Stomach (tissue), 9 donors: ENCODE measurements around the gene ITGB7. TPM values are rescaled to one million over a fixed set of nuclear protein-coding genes. Genes with fewer than 3 reads are reported as not detected.

Experiments
- DNase-seq, 2 donors: peaks; one replicate each; pipeline versions ENCODE4 v3.0.0 to v3.0.0-alpha.2; 2013 to 2019
- H3K27ac ChIP-seq, 5 donors: fragments of 200-600 bp in 4 of 5; sonication (generic) in 4 of 5; one replicate each; pipeline ENCODE4 v1.5.1; 2013 to 2019; ENCODE audit warnings: mild to moderate bottlenecking in 1 of 5, moderate library complexity in 1 of 5
- H3K27me3 ChIP-seq, 3 donors: fragments of 200-600 bp; sonication (generic); one replicate each; pipeline ENCODE4 v1.5.1; 2017 to 2019; ENCODE audit warnings: mixed run types in 1 of 3
- H3K36me3 ChIP-seq, 4 donors: fragments of 200-600 bp; sonication (generic); 1 replicate in 3 of 4; 2 replicates in 1 of 4; pipeline ENCODE4 v1.5.1; 2016 to 2019
- H3K4me1 ChIP-seq, 4 donors: fragments of 200-600 bp; sonication (generic); one replicate each; pipeline ENCODE4 v1.5.1; 2016 to 2019
- H3K4me3 ChIP-seq, 4 donors: fragments of 200-600 bp; sonication (generic) in 3 of 4; one replicate each; pipeline ENCODE4 v1.5.1; 2016 to 2019; ENCODE audit warnings: mild to moderate bottlenecking in 1 of 4
- H3K9me3 ChIP-seq, 4 donors: fragments of 200-600 bp; sonication (generic); one replicate each; pipeline ENCODE4 v1.5.1; 2016 to 2019
- CTCF ChIP-seq, 7 experiments: fragments of 450-650 bp in 4 of 7; fragments of 200-600 bp in 3 of 7; sonication (generic) in 3 of 7; IDR thresholded peaks; one replicate each; pipeline ENCODE4 v1.5.1; 2016 to 2019; ENCODE audit warnings: antibody characterized with exemption in 7 of 7, control low read depth in 2 of 7, mild to moderate bottlenecking in 1 of 7
- EP300 ChIP-seq: sonication (generic); formaldehyde crosslinking; IDR thresholded peaks from one replicate; pipeline ENCODE4 v1.6.1; 2017; ENCODE audit warnings: antibody characterized with exemption
- POLR2A ChIP-seq, 4 donors: fragments of 450-650 bp; IDR thresholded peaks; one replicate each; pipeline ENCODE4 v1.6.1; 2016; ENCODE audit warnings: antibody characterized with exemption in 4 of 4, control low read depth in 2 of 4, mild to moderate bottlenecking in 1 of 4, moderate library complexity in 1 of 4
- POLR2AphosphoS5 ChIP-seq, 3 donors: sonication (generic); formaldehyde crosslinking; IDR thresholded peaks; one replicate each; pipeline ENCODE4 v1.6.1; 2016; ENCODE audit warnings: antibody characterized with exemption in 3 of 3
- WGBS, 5 donors: extraction: QIAGEN DNeasy Blood & Tissue Kit in 3 of 5; methylation state at CpG; one replicate each; pipeline versions ENCODE4 v1.1.5 to v1.1.7; 2013 to 2018; 5-methylcytosine and 5-hydroxymethylcytosine counted together
- intact Hi-C: fragments of 100-400 bp; cut with DNase I; formaldehyde crosslinking; loops from one replicate; pipeline ENCODE4 v1.15.1; 2023; ENCODE audit warnings: low total_unique reads
- polyA plus RNA-seq, 3 donors: library from polyadenylated mRNA; stranded (reverse); fragments of 200-250 nt; gene quantifications; one replicate each; pipeline ENCODE4 v1.2.3, GENCODE V29; 2013
- total RNA-seq, 5 donors: library from RNA; depleted of rRNA; stranded (reverse); fragments of >200 nt; gene quantifications; one replicate each; pipeline versions ENCODE4 v1.1.0 to v1.2.3, GENCODE V29; 2014 to 2016
- donor health status: healthy with polysubstance abuse.
- donor health status: Bipolar disorder and iron deficiency.
- donor health status: healthy.

ITGB7 gene
- total and polyA plus RNA-seq, 8 donors = 0.56 to 29.5 (median 4.2) TPM; not detected in 2

- DNase-seq = peak; percentile 63 to 84
- H3K9me3 ChIP-seq = no peaks in the 10 kb centered on the region
- H3K4me3 ChIP-seq = peak within 1 kb of the TSS; percentile 57 to 73 (median 66)
- H3K27me3 ChIP-seq = peaks cover 0 to 12% (median 0%) of the 10 kb centered on the region in 3 donors
- peaks cover 28 to 62% (median 51%) of the 10 kb centered on the region in 4 donors for H3K4me1 ChIP-seq
- H3K36me3 ChIP-seq = peaks cover 6 to 14% (median 10%) of the 10 kb centered on the region in 4 donors
- 0 to 1% (median 0%) methylated on average over 26 to 43 of the region's 44 CpGs for WGBS, 5 donors
- no peak for TF ChIP-seq EP300
- peak in 2 of 3 donors; percentile 39 to 52 for TF ChIP-seq POLR2AphosphoS5 (IDR thresholded peaks at IDR 0.05)
- no peak for TF ChIP-seq CTCF (IDR thresholded peaks at IDR 0.05)
- H3K27ac ChIP-seq = peak within 1 kb of the TSS; percentile 78 to 90 (median 89)
- intact Hi-C loops = no loop called here
Observed at GRCh38 chr12:53231921-53232645, 25.0 kb upstream of the ITGB7 start, which contains the start of gene RARG. Gene RARG (minus strand): TSS chr12:53232209. CDS start chr12:53227545, 4,664 bp downstream.

- Histone ChIP-seq H3K27me3 (peaks cover 0 to 12% (median 0%) of the 10 kb centered on the region in 3 donors), H3K27ac (peak overlapping the region; percentile 78 to 90 (median 89)), H3K9me3 (no peaks in the 10 kb centered on the region), H3K4me3 (peak overlapping the region; percentile 57 to 73 (median 66)), H3K4me1 (peaks cover 28 to 64% (median 51%) of the 10 kb centered on the region in 4 donors), H3K36me3 (peaks cover 6 to 19% (median 15%) of the 10 kb centered on the region in 4 donors)
- no peak for DNase-seq
- TF ChIP-seq EP300 = no peak
- no peak for TF ChIP-seq CTCF (IDR thresholded peaks at IDR 0.05)
- no peak for TF ChIP-seq POLR2A (IDR thresholded peaks at IDR 0.05)
- no peak for TF ChIP-seq POLR2AphosphoS5 (IDR thresholded peaks at IDR 0.05)
- intact Hi-C loops = no loop called here
- WGBS, 5 donors = 0 to 4% (median 1%) methylated on average over 7 to 9 of the region's 9 CpGs
Observed at GRCh38 chr12:53231671-53231920, 24.5 kb upstream of the ITGB7 start.

GRCh38 chr12:53230108-53230845 is 23.2 kb upstream of the ITGB7 start:
- peak overlapping the region in 3 of 4 donors; percentile 9 to 68 (median 57) for H3K4me3 ChIP-seq
- TF ChIP-seq CTCF (IDR thresholded peaks at IDR 0.05) (no peak), POLR2AphosphoS5 (IDR thresholded peaks at IDR 0.05) (peak in 2 of 3 donors; percentile 17 to 56), EP300 (no peak), POLR2A (IDR thresholded peaks at IDR 0.05) (no peak)
- peak overlapping the region; percentile 67 to 90 (median 89) for H3K27ac ChIP-seq
- H3K4me1 ChIP-seq = peaks cover 28 to 77% (median 57%) of the 10 kb centered on the region in 4 donors
- H3K27me3 ChIP-seq = peaks cover 0 to 12% (median 0%) of the 10 kb centered on the region in 3 donors
- 36 to 74% (median 47%) methylated on average over 5 to 10 of the region's 10 CpGs for WGBS, 5 donors
- intact Hi-C loops = no loop called here
- no peaks in the 10 kb centered on the region for H3K9me3 ChIP-seq
- H3K36me3 ChIP-seq = peaks cover 6 to 26% (median 16%) of the 10 kb centered on the region in 4 donors
- DNase-seq = peak; percentile 77 to 78

- H3K4me1 ChIP-seq = peaks cover 35 to 84% (median 64%) of the 10 kb centered on the region in 4 donors
- intact Hi-C loops = no loop called here
Observed at GRCh38 chr12:53229454-53229853, 22.4 kb upstream of the ITGB7 start.

More at GRCh38 chr12:53229454-53229853, 22.4 kb upstream of the ITGB7 start:
- H3K4me3 ChIP-seq = no peak overlapping the region
- H3K36me3 ChIP-seq = peaks cover 6 to 26% (median 16%) of the 10 kb centered on the region in 4 donors
- peaks cover 0 to 12% (median 0%) of the 10 kb centered on the region in 3 donors for H3K27me3 ChIP-seq
- WGBS, 5 donors = 85 to 93% (median 87%) methylated on average over 2 of the region's 2 CpGs
- peak overlapping the region in 3 of 5 donors; percentile 19 to 90 (median 89) for H3K27ac ChIP-seq
- DNase-seq = no peak
- H3K9me3 ChIP-seq = no peaks in the 10 kb centered on the region
- TF ChIP-seq CTCF (IDR thresholded peaks at IDR 0.05) (no peak), EP300 (no peak), POLR2AphosphoS5 (IDR thresholded peaks at IDR 0.05) (no peak), POLR2A (IDR thresholded peaks at IDR 0.05) (no peak)
